VCaP (cell line): ENCODE data around the gene MICOS13.

Experiments
- H3K27ac ChIP-seq: fragments of 450-650 bp; 2 replicates; pipeline ENCODE4 v1.5.1; 2017
- CTCF ChIP-seq: fragments of 450-650 bp; conservative IDR thresholded peaks from 2 replicates; pipeline ENCODE4 v1.5.1; 2017; ENCODE audit warnings: mild to moderate bottlenecking, moderate library complexity

The MICOS13 gene

GRCh38 chr19:5678071-5678718, 2.1 kb downstream of the MICOS13 start:
- no peak for TF ChIP-seq CTCF
- no peak overlapping the region for H3K27ac ChIP-seq

GRCh38 chr19:5677580-5677979, 2.7 kb downstream of the MICOS13 start:
- TF ChIP-seq CTCF, result no peak
- no peak overlapping the region for H3K27ac ChIP-seq

DNA sequence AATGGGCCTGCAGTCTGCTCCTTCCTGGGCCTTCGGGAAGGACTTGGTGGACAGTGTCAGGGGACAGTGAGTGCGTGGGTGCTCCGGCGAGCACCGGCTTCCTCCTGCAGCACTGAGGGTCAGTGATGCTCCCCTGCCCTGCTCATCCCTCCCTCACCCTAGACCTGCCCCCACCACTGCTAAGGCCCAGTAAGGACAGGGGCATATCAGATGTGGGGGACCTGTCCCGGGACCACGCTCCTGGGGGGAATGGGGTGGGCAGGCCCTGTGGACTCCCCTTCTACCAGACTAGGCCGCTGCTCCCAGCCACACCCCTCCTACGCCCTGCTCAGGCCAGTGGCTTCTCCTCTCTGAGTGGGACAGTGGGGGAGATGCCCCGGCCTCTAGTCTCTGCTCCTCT, 3.2 kb downstream of the MICOS13 start:
- H3K27ac ChIP-seq, result no peak overlapping the region
- no peak for TF ChIP-seq CTCF

- no peak for TF ChIP-seq CTCF
- H3K27ac ChIP-seq, result no peak overlapping the region
Measured at GRCh38 chr19:5676772-5677105, 3.6 kb downstream of the MICOS13 start.

GRCh38 chr19:5676105-5676771, 4.1 kb downstream of the MICOS13 start:
- no peak overlapping the region for H3K27ac ChIP-seq
- TF ChIP-seq CTCF, result no peak

DNA sequence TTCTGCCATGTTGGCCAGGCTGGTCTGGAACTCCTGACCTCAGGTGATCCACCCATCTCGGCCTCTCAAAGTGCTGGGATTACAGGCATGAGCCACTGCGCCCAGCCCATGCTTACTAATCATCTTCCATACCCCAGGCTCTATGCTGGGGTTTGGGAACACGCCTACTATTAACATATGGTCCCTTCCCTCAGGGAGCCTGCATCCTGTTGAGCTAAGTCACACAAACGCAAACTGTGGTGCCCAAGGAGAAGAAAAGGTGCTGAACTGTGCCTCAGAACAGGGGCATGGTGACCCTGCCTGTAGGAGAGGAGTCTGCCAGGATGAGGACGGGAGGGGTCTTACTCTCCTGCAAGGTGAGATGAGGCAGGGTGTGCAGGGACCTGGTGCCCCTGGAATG, 5.6 kb downstream of the MICOS13 start:
- H3K27ac ChIP-seq, result no peak overlapping the region
- TF ChIP-seq CTCF, result no peak

- no peak for TF ChIP-seq CTCF
- H3K27ac ChIP-seq, result no peak overlapping the region
Measured at GRCh38 chr19:5673752-5674151, 6.6 kb downstream of the MICOS13 start.
